ENCODE measurements around the gene NINJ1.

DNA sequence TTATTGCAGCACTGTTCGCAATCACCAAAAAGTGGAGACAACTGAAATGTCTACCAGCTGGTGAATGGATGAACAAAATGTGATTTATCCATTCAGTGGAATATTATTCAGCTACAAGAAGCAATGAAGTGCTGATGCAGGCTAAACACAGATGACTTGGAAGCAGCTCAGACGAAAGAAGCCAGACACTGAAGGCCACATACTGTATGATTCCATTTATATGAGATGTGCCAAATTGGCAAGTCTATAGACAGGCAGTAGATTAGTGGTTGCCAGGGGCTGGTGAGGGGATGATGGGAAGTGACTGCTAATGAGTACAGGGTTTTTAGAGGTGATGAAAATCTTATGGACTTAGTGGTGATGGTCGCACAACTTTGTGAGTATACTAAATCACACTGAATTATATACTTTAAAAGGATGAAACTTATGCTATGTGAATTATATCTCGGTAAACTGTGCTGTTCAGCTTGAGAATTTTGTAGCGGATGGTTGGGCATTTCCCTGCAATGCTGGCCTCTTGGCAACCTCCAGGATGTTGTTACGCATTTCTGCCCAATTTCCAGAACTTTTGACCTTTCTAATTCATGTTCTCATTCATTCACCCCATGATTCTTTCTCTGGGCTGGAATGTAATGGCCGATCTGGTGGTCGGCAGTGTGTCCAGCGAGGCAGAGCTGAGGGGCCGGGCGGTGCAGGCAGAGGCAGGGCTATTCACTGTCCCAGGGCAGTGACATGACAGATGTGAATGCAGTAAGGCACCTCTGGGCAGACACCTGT is 27.9 kb upstream of the NINJ1 start:
- no peak for TF ChIP-seq SMAD9 (CRISPR knock-in tag; IDR thresholded peaks at IDR 0.05)
- TF ChIP-seq, protein P1, sequence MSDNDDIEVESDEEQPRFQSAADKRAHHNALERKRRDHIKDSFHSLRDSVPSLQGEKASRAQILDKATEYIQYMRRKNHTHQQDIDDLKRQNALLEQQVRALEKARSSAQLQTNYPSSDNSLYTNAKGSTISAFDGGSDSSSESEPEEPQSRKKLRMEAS (IDR thresholded peaks at IDR 0.05), result no peak
